Esophagus mucosa (tissue), 1 donor: ENCODE results near the gene HDAC6. TPM values are rescaled to one million over a fixed set of nuclear protein-coding genes. Genes with fewer than 3 reads are reported as not detected.

Experiments used
- total RNA-seq: library from RNA; stranded (reverse); gene quantifications from one replicate; pipeline ENCODE4 v1.2.4, GENCODE V29; 2023
- donor health status: DM: yes; HTN: yes; CAD: no.

The HDAC6 gene
- total RNA-seq, 1 donor from 2014 or later: 46.5 TPM

Other genes with a start within 250 kb of the HDAC6 start
- 273 TPM for gene RBM3, start 227.6 kb upstream of the HDAC6 start, total RNA-seq
- gene WDR13, start 204.6 kb upstream of the HDAC6 start, total RNA-seq: 70.2 TPM
- 1.2 TPM for gene WAS, start 118.3 kb upstream of the HDAC6 start, total RNA-seq
- 6.4 TPM for gene SUV39H1, start 105.3 kb upstream of the HDAC6 start, total RNA-seq
- 0.52 TPM for gene GLOD5, start 40.3 kb upstream of the HDAC6 start, total RNA-seq
- not detected for gene GATA1, start 15.5 kb upstream of the HDAC6 start, total RNA-seq
- not detected for gene ERAS, start 24.4 kb downstream of the HDAC6 start, total RNA-seq
- 0.36 TPM for gene PCSK1N, start 33.5 kb downstream of the HDAC6 start, total RNA-seq
- gene TIMM17B, start 95.7 kb downstream of the HDAC6 start, total RNA-seq: 33.9 TPM
- 53.5 TPM for gene PQBP1, start 95.9 kb downstream of the HDAC6 start, total RNA-seq
- gene SLC35A2, start 109.6 kb downstream of the HDAC6 start, total RNA-seq: 17.4 TPM
- gene PIM2, start 117.0 kb downstream of the HDAC6 start, total RNA-seq: 4.4 TPM
- 20.3 TPM for gene OTUD5, start 155.5 kb downstream of the HDAC6 start, total RNA-seq
- gene KCND1, start 169.8 kb downstream of the HDAC6 start, total RNA-seq: 0.28 TPM
- gene GRIPAP1, start 200.2 kb downstream of the HDAC6 start, total RNA-seq: 21.2 TPM
- gene TFE3, start 241.3 kb downstream of the HDAC6 start, total RNA-seq: 20.2 TPM